ENCODE measurements around the gene SRL.

DNA sequence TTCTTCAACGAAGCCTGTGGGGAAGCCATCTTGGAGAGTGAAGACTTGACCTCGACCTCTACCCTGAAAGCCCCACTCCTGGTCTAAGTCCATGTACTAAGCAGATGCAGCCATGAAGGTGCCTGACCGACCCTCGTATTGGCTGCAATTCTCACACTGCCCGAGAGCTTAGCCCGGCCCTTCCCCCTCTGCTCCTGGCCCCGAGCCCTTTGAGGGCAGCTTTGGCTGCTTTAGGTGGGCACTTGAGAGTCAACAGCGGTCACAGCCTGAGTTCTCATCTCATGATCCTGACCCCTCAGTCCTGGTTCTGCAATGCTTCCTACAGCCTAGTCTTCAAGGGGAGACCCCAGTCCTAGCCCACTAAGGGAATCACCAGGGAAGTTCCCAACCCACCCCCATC lies 35.9 kb downstream of the SRL start:
- TF ChIP-seq POLR2A (IDR thresholded peaks at IDR 0.05; ENCODE audit: low read depth, low read length) = no peak
- TF ChIP-seq POLR2AphosphoS5 (IDR thresholded peaks at IDR 0.05; ENCODE audit: low read depth, low read length) = no peak

Measured in GM12892 (cell line).